Nephron (organoid): ENCODE results near the gene TFDP2.
"Not testable (repeated sequence)": the region's sequence is repeated elsewhere in the genome, so short reads cannot be mapped to it uniquely, and the experiment has no call there.

Source experiments
- H3K27ac Mint-ChIP-seq, 3 experiments: 2 replicates each; pipeline ENCODE4 v1.8.0; 2020; ENCODE audit warnings: mixed read lengths in 3 of 3, mild to moderate bottlenecking in 2 of 3, moderate library complexity in 1 of 3
- H3K27me3 Mint-ChIP-seq: 2 replicates; pipeline ENCODE4 v1.8.0; 2021; ENCODE audit warnings: low read depth, mild to moderate bottlenecking, moderate library complexity, mixed read lengths
- H3K36me3 Mint-ChIP-seq: 2 replicates; pipeline ENCODE4 v1.8.0; 2020; ENCODE audit warnings: low read depth, mixed read lengths
- H3K4me1 Mint-ChIP-seq: 2 replicates; pipeline ENCODE4 v1.8.0; 2020; ENCODE audit warnings: mixed read lengths
- H3K4me3 Mint-ChIP-seq, 3 experiments: 2 replicates each; pipeline ENCODE4 v1.8.0; 2020; ENCODE audit warnings: mild to moderate bottlenecking in 3 of 3, mixed read lengths in 3 of 3, moderate library complexity in 2 of 3
- H3K9me3 Mint-ChIP-seq: 2 replicates; pipeline ENCODE4 v1.8.0; 2020; ENCODE audit warnings: mixed read lengths
- TF ChIP-seq, protein P1 (sequence below), 3 experiments: fragments of 200-600 bp; sonication (generic); IDR thresholded peaks; one replicate each; pipeline ENCODE4 v1.5.0; 2021; ENCODE audit warnings: antibody characterized with exemption in 3 of 3; ENCODE audit not compliant: unreplicated experiment in 3 of 3

TFDP2 gene

DNA sequence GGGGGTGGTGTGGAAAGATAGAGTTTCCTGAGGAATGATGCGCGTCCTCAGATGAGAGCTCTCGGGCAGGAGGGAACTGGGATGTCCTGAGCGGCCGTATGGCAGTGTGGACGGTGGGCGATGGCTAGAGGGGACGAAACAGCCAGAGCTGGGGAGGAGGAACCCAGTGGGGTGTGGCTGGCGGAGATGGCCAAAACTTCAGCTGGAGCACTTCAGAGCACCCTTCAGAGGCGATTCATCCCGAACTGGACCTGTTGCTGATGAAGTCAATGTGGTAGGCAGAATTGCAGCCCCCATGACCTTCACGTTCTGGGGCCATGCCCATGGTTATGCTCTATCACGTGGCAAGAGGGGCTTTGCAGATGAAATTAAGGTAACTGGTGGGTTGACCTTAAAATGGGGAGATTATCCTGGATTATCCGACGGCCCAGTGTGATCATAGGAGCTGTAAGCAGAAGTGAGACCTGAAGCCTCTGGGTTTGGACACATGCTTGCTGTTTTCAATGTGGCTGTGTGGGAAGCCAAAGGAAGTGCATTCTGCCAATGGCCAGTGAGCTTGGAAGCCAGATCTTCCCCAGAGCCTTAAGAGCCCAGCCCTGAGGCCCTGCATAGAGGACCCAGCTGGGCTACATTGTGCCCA is 220.6 kb downstream of the TFDP2 start:
- no peaks in the 10 kb centered on the region for H3K9me3 Mint-ChIP-seq
- TF ChIP-seq, protein P1, sequence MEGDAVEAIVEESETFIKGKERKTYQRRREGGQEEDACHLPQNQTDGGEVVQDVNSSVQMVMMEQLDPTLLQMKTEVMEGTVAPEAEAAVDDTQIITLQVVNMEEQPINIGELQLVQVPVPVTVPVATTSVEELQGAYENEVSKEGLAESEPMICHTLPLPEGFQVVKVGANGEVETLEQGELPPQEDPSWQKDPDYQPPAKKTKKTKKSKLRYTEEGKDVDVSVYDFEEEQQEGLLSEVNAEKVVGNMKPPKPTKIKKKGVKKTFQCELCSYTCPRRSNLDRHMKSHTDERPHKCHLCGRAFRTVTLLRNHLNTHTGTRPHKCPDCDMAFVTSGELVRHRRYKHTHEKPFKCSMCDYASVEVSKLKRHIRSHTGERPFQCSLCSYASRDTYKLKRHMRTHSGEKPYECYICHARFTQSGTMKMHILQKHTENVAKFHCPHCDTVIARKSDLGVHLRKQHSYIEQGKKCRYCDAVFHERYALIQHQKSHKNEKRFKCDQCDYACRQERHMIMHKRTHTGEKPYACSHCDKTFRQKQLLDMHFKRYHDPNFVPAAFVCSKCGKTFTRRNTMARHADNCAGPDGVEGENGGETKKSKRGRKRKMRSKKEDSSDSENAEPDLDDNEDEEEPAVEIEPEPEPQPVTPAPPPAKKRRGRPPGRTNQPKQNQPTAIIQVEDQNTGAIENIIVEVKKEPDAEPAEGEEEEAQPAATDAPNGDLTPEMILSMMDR (IDR thresholded peaks at IDR 0.05; ENCODE audit: unreplicated experiment in 3 of 3), result no peak
- no peak overlapping the region for H3K4me3 Mint-ChIP-seq
- H3K27me3 Mint-ChIP-seq, result no peaks in the 10 kb centered on the region
- no peak overlapping the region for H3K27ac Mint-ChIP-seq
- H3K4me1 Mint-ChIP-seq, result peaks cover under 1% of the 10 kb centered on the region
- peaks cover 39% of the 10 kb centered on the region for H3K36me3 Mint-ChIP-seq

DNA sequence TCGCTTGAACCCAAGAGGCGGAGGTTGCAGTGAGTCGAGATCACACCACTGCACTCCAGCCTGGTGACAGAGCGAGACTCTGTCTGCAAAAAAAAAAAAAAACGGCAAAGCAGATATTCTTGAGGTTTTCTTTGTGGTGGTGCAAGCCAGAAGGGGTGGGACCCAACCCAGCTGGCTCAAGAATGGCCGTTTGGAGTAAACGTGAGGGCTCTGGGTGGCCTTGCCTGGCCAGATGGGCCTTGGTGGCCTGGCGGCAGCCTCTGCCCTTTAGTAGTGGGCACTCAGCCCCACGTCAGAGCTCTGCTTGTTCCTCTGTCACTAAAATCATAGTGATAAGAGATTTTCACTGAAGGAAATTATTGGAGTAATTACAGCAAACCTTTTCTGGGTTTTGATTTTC is 222.4 kb downstream of the TFDP2 start:
- H3K9me3 Mint-ChIP-seq, result no peaks in the 10 kb centered on the region
- H3K4me1 Mint-ChIP-seq, result no peaks in the 10 kb centered on the region
- H3K27ac Mint-ChIP-seq, result no peak overlapping the region
- H3K27me3 Mint-ChIP-seq, result no peaks in the 10 kb centered on the region
- TF ChIP-seq, protein P1 (IDR thresholded peaks at IDR 0.05; ENCODE audit: unreplicated experiment in 3 of 3), result no peak
- H3K36me3 Mint-ChIP-seq, result peaks cover 45% of the 10 kb centered on the region
- no peak overlapping the region for H3K4me3 Mint-ChIP-seq

DNA sequence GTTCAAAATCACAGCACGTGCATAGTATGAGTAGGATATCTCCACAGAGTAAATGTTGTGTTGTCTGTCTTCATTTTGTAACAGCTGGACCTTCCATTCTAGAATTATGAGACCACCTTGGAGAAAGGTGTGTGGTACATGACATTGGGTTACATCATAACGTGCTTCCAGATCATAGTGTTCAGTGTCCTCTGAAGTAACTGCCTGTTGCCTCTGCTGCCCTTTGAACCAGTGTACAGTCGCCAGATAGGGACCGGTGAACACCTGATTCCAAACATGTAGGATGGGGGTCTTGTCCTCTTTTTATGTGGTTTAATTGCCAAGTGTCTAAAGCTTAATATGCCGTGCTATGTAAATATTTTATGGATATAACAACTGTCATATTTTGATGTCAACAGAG is 223.7 kb downstream of the TFDP2 start:
- H3K4me3 Mint-ChIP-seq, H3K27ac Mint-ChIP-seq, H3K9me3 Mint-ChIP-seq, H3K4me1 Mint-ChIP-seq, H3K27me3 Mint-ChIP-seq: not testable (repeated sequence)
- peaks cover 52% of the 10 kb centered on the region for H3K36me3 Mint-ChIP-seq

DNA sequence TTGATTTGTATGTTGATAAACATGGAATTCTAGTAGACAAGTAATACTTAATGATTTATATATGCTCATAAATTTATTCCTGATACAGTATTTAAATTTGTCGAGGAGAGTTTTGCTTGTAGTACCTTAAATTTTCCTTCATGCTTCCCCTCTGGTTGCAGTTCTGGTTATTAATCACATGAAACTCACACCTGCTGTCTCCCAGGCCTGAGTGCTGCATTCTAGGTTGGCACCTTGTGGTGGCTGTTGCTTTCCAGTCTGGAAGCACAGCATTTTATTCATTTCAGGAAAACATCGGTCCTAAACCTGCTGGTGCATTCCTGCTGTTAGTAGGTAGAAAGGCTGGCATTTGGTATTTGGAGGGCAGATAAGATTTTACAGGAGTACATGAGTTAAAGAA is 228.0 kb downstream of the TFDP2 start:
- Mint-ChIP-seq H3K36me3 (peaks cover 45% of the 10 kb centered on the region), H3K4me1 (peaks cover 3% of the 10 kb centered on the region), H3K9me3 (no peaks in the 10 kb centered on the region), H3K27ac (no peak overlapping the region), H3K4me3 (no peak overlapping the region), H3K27me3 (no peaks in the 10 kb centered on the region)
- TF ChIP-seq, protein P1 (IDR thresholded peaks at IDR 0.05; ENCODE audit: unreplicated experiment in 3 of 3), result no peak

DNA sequence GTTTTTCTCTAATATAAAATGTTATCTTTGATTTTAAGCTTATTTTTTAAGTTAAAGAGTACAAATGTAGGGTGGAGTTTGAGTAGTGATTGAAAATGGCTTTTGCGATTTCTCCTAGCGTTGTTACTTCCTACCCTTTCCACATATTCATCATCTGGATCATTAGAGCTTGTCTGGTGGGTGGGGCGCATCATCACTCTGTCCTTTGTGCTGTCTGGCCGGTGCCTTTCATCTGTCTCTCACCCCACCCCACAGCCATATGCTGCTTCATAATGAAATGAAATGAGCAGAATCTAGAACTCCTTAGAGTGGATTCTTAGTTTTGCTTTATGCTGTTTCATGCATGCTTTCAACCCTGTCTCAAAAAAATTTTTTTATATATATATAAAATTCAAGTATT is 228.6 kb downstream of the TFDP2 start:
- TF ChIP-seq, protein P1 (IDR thresholded peaks at IDR 0.05; ENCODE audit: unreplicated experiment in 3 of 3), result no peak
- Mint-ChIP-seq H3K4me3 (no peak overlapping the region), H3K9me3 (no peaks in the 10 kb centered on the region), H3K27ac (no peak overlapping the region), H3K4me1 (peaks cover 9% of the 10 kb centered on the region), H3K27me3 (no peaks in the 10 kb centered on the region), H3K36me3 (peaks cover 46% of the 10 kb centered on the region)

DNA sequence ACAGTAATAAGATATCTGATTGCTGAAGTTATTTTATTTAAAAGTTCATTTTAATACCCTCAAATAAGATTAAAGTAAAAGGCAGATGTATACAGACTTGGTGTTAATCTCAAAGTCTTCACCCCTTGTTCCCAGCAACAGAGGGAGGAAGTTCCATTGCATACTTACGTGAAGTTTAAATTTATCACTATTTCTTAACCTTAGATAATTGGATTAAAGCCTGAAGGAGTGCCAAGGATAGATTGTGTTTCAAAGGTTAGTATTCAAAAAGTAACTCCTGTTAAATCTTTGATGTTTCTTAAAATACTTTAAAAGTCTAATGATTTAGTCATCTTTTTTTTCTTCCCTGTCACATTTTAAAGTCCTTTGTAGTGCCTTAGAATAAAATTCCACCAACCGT is 233.6 kb downstream of the TFDP2 start:
- Mint-ChIP-seq H3K36me3 (peaks cover 56% of the 10 kb centered on the region), H3K27ac (peak overlapping the region in 2 of 3 experiments; percentile 41 to 46), H3K27me3 (no peaks in the 10 kb centered on the region), H3K4me3 (no peak overlapping the region), H3K9me3 (peaks cover 3% of the 10 kb centered on the region), H3K4me1 (peaks cover 16% of the 10 kb centered on the region)
- TF ChIP-seq, protein P1 (IDR thresholded peaks at IDR 0.05; ENCODE audit: unreplicated experiment in 3 of 3), result no peak
